A673 (cell line): Measurements from ENCODE around the gene SPATA31C1.

Experiments
- CTCF ChIP-seq: fragments of 300-800, 200-600 bp; sonication (generic); conservative IDR thresholded peaks from 2 replicates; pipeline ENCODE4 v1.5.1; 2017; ENCODE audit warnings: low read depth, mild to moderate bottlenecking, antibody characterized with exemption, low read length, moderate library complexity, mixed read lengths
- EZH2 ChIP-seq: fragments of 200-600 bp; sonication (generic); IDR thresholded peaks from 2 replicates; pipeline ENCODE4 v1.6.1; 2017; ENCODE audit warnings: borderline replicate concordance, low read depth, mild to moderate bottlenecking, mixed read lengths, antibody characterized with exemption, low read length; ENCODE audit not compliant: poor library complexity, severe bottlenecking

GRCh38 chr9:87883990-87884389, 33.8 kb upstream of the SPATA31C1 start:
- TF ChIP-seq CTCF (peak; percentile 48), EZH2 (no peak)
